ENCODE measurements around the gene MYLK3. TPM values are rescaled to one million over a fixed set of nuclear protein-coding genes. Genes with fewer than 3 reads are reported as not detected.

MYLK3 gene
- total RNA-seq, 1 donor from 2014 or later: 0.43 TPM

- H3K27ac ChIP-seq: no peak overlapping the region
- no peak overlapping the region for H3K4me3 ChIP-seq
- ATAC-seq: no peak
- H3K27me3 ChIP-seq: no peaks in the 10 kb centered on the region
- no peak for DNase-seq
- no peaks in the 10 kb centered on the region for H3K9me3 ChIP-seq
- no peaks in the 10 kb centered on the region for H3K4me1 ChIP-seq
- no peaks in the 10 kb centered on the region for H3K36me3 ChIP-seq
- no peak for TF ChIP-seq CTCF (IDR thresholded peaks at IDR 0.05)
- intact Hi-C loops (cut with DNase I): no loop called here
Measured at GRCh38 chr16:46706642-46707041, 41.5 kb downstream of the MYLK3 start.

GRCh38 chr16:46702030-46702429, 46.1 kb downstream of the MYLK3 start:
- H3K4me3 ChIP-seq: no peak overlapping the region
- H3K36me3 ChIP-seq: no peaks in the 10 kb centered on the region
- ATAC-seq (no peak), DNase-seq (no peak)
- no peaks in the 10 kb centered on the region for H3K9me3 ChIP-seq
- no peak overlapping the region for H3K27ac ChIP-seq
- H3K4me1 ChIP-seq: no peaks in the 10 kb centered on the region
- no peak for TF ChIP-seq CTCF (IDR thresholded peaks at IDR 0.05)
- H3K27me3 ChIP-seq: no peaks in the 10 kb centered on the region
- intact Hi-C loops (cut with DNase I): no loop called here

GRCh38 chr16:46701615-46702014, 46.5 kb downstream of the MYLK3 start:
- ATAC-seq (no peak), DNase-seq (no peak)
- H3K27me3 ChIP-seq: no peaks in the 10 kb centered on the region
- no peak for TF ChIP-seq CTCF (IDR thresholded peaks at IDR 0.05)
- no peak overlapping the region for H3K4me3 ChIP-seq
- no peak overlapping the region for H3K27ac ChIP-seq
- intact Hi-C loops (cut with DNase I): no loop called here
- no peaks in the 10 kb centered on the region for H3K4me1 ChIP-seq
- H3K36me3 ChIP-seq: no peaks in the 10 kb centered on the region
- H3K9me3 ChIP-seq: no peaks in the 10 kb centered on the region

- Histone ChIP-seq H3K4me3 (no peak overlapping the region), H3K36me3 (no peaks in the 10 kb centered on the region), H3K9me3 (no peaks in the 10 kb centered on the region), H3K4me1 (no peaks in the 10 kb centered on the region), H3K27ac (no peak overlapping the region), H3K27me3 (no peaks in the 10 kb centered on the region)
- intact Hi-C loops (cut with DNase I): no loop called here
- TF ChIP-seq CTCF (IDR thresholded peaks at IDR 0.05): no peak
- DNase-seq (no peak), ATAC-seq (no peak)
Measured at GRCh38 chr16:46700048-46700447, 48.1 kb downstream of the MYLK3 start.

GRCh38 chr16:46696957-46697356, 51.2 kb downstream of the MYLK3 start:
- H3K36me3 ChIP-seq: no peaks in the 10 kb centered on the region
- no peak for TF ChIP-seq CTCF (IDR thresholded peaks at IDR 0.05)
- H3K4me3 ChIP-seq: no peak overlapping the region
- peak; percentile 55 for ATAC-seq
- H3K27ac ChIP-seq: no peak overlapping the region
- no peaks in the 10 kb centered on the region for H3K4me1 ChIP-seq
- no peak for DNase-seq
- H3K27me3 ChIP-seq: no peaks in the 10 kb centered on the region
- H3K9me3 ChIP-seq: no peaks in the 10 kb centered on the region
- intact Hi-C loops (cut with DNase I): no loop called here

- Histone ChIP-seq H3K27ac (no peak overlapping the region), H3K4me3 (no peak overlapping the region), H3K36me3 (no peaks in the 10 kb centered on the region), H3K4me1 (peaks cover 2% of the 10 kb centered on the region), H3K27me3 (no peaks in the 10 kb centered on the region), H3K9me3 (no peaks in the 10 kb centered on the region)
- no peak for ATAC-seq
- intact Hi-C loops (cut with DNase I): no loop called here
- TF ChIP-seq CTCF (IDR thresholded peaks at IDR 0.05): no peak
- no peak for DNase-seq
Measured at GRCh38 chr16:46695937-46696336, 52.2 kb downstream of the MYLK3 start.
